Measurements from ENCODE around the gene SLC5A8. TPM values are rescaled to one million over a fixed set of nuclear protein-coding genes. Genes with fewer than 3 reads are reported as not detected.

SLC5A8 gene, protein sequence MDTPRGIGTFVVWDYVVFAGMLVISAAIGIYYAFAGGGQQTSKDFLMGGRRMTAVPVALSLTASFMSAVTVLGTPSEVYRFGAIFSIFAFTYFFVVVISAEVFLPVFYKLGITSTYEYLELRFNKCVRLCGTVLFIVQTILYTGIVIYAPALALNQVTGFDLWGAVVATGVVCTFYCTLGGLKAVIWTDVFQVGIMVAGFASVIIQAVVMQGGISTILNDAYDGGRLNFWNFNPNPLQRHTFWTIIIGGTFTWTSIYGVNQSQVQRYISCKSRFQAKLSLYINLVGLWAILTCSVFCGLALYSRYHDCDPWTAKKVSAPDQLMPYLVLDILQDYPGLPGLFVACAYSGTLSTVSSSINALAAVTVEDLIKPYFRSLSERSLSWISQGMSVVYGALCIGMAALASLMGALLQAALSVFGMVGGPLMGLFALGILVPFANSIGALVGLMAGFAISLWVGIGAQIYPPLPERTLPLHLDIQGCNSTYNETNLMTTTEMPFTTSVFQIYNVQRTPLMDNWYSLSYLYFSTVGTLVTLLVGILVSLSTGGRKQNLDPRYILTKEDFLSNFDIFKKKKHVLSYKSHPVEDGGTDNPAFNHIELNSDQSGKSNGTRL
- total RNA-seq = not detected
- long read RNA-seq, donor 1 = 0 reads
- long read RNA-seq, donor 2 = 0 reads

DNA sequence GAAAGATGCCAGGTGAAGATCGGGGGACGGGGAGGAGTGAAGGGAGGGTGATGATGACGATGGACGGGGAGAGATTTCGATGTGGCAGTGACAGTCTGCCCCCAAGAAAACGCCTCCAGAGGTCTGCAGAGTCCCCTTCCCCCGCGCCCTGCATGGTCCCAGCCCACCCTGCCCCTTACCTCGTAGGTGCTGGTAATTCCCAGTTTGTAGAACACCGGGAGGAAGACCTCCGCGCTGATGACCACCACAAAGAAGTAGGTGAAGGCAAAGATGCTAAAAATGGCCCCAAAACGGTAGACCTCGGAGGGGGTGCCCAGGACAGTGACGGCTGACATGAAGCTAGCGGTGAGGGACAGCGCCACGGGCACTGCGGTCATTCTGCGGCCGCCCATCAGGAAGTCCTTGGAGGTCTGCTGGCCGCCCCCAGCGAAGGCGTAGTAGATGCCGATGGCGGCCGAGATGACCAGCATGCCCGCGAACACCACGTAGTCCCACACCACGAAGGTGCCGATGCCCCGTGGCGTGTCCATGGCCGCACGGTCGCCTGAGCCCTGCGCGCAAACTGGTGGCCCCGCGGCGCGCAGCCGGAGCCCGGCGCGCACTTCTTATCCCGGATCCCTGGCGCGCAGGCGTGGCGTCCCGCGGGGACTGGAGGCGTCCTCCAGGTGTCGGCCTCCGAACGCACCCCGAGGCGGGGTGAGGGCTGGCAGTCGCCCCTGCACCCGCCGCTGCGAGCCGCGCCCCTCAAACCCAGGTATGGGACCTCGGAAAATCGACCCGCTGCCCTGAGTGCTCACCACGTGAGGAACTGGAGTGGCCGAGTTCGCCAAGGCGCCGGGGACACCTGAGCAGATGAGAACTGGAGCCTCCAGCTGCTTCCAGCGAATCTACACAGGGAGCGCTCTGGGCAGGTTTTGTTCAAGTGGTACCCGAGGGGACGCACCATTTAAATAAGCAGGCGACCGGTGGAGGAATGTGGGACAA, at the start of gene SLC5A8:
TSS of gene SLC5A8 (minus strand) at position 920 of the 984 bp plus-strand sequence. CDS start at position 530, 390 bp downstream.
- peak; percentile 78 for DNase-seq (ENCODE audit: low spot score)
- intact Hi-C loops (cut with DNase I) = no loop called here

DNA sequence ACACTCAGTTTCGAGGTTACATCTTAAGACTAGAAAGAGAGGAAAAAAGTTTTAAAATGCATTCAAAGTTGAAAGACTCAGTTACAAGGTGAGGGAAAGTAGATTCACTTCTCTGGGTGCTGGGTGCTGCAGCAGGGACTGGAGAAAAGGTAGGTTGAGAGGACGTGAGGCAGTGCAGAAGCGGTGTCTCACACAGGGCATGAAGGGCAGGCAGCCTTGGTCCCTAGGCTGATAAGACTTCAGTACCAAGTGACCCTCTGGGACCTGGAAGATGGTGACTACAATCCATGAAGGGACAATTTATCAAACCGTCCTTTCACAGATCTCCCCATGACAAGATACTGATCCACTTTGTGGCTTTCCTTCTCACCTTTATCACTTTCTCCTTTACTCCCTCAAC, 47.3 kb upstream of the SLC5A8 start:
- DNase-seq (ENCODE audit: low spot score) = no peak
- intact Hi-C loops (cut with DNase I) = no loop called here

DNA sequence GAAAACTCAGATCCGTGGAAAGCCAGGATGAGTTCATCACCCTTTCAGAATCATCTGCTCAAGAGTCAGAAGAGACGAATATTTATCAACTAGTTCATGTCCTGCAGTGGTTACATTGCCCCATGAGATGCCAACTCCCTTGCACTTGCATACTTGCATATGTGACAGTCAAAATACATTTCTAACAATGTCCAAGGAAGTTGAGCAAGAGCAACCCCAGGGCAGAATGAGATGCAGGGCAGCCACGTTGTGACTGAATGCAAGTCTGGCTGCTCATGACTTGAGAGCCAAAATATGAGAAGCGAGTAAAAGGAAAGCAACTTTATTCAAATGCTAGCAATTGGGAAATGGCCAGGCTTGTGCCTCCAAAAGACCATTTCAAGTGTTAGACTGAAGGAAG, 46.2 kb upstream of the SLC5A8 start:
- no peak for DNase-seq (ENCODE audit: low spot score)
- intact Hi-C loops (cut with DNase I) = no loop called here

DNA sequence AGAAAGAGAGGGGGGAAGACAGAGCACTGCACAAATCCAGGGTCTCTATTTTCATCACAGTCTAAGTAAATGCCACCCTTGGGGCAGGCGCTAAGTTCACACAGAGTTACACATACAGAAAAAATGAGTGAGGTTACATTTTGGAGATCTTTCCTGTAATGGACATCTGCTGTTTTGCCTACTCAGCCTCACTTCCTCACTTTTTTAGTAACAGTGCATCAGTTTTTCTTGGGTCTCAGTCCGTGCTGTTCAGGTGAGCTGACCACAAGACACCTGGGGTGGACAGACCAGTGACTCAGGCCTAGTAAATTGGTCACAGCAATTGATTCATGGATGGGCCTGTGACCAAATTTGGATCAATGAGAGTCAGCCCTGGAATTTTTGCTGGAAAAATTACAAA, 33.6 kb upstream of the SLC5A8 start:
- DNase-seq (ENCODE audit: low spot score) = no peak
- intact Hi-C loops (cut with DNase I) = no loop called here

DNA sequence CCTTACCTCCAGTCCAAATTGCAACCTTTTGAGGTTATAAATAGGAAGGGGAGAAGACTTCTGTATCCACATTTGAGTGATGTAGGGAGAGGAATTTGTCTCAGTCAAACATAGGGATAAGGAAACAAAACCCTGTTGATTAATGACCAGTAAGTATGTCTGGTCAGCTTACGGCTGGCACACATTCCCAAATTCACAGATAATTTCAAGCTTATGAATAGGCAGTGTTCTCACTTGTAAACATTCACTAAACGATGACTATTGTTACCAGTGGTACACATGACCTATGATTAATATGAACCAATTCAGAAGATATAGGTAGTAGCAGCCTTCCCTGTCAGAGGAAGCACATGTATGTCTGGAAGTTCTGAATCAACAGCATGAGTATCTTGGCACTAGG, 33.0 kb upstream of the SLC5A8 start:
- no peak for DNase-seq (ENCODE audit: low spot score)
- intact Hi-C loops (cut with DNase I) = no loop called here

DNA sequence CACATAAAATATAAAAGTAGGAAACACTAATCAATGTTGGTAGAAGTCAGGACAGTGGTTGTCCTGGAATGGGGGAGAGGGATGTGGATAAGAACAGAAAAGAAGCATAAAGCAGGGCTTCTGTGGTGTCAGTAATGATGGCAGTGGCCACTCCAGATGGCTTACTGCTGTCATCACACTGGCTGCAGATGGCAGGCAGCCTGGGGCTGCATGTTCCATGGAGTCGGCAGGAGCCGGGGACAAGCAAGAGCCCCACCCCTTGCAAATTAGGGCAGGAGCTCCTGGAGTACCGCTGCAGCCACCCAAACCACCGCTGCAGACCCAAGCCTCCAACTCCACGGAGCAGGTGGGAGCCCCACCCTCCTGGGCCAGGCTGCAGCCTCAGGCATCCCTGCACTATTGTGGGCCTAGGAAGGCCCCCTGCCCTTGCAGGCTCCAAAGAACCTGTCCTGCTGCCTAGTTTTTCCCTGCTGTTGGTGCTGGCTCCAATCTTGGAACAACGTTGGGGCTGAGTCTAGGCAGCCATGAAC, 28.8 kb upstream of the SLC5A8 start:
- intact Hi-C loops (cut with DNase I) = no loop called here
- DNase-seq (ENCODE audit: low spot score) = no peak

DNA sequence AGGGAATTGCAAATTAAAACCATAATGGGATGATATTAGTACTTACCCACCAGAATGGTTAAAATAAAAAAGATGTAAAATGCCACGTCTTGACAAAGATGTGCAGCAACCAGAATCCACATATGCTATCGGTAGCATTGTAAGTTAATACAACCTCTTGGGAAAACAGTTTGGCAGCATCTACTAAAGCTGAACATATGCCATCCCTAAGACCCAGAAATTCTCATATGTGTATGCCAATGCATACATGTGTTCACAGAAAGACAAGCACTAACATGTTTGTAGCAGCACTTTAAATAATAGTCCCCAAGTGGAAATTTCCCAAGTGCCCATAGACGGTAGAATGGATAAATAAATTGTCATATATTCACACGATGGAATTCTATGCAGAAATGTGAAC, 28.3 kb upstream of the SLC5A8 start:
- intact Hi-C loops (cut with DNase I) = no loop called here
- DNase-seq (ENCODE audit: low spot score) = no peak

DNA sequence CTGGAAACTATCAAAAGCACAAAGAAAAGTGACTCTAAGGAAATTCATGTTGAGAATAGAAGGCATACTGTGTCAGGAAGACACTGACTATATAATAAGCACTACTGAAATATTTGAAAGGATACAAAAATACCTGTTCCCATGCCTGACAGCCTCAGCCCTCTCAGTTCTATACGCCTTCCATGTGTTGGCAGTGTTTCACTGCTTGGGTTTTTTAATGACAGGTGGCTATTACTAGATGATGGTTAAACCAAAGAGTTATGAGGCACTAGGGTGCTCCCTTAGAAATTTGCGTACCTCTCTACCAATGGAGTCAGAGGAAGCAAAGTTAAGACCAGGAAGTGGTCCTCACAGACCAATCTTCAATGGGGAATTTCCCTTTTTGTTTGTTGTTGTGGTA, 25.6 kb upstream of the SLC5A8 start:
- DNase-seq (ENCODE audit: low spot score) = no peak
- intact Hi-C loops (cut with DNase I) = no loop called here

DNA sequence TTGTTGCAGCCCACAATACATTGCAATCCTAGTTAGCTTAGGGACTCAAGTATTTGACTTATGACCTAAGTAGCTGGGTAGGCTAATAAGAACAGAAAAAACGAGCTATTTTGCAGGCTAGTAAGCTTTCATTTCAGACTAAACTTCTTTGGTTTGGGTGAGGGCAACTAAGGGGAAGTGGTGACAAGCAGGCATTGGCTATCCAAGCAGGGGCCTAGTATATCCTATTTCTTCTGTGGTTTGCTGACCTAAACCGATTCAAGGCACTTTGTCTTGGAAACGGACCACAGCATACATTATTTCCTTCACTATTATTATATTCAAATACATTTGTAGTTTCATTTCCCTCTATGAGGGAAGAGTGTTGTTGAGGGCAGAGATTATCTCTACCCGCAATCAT, 21.6 kb upstream of the SLC5A8 start:
- intact Hi-C loops (cut with DNase I) = no loop called here
- DNase-seq (ENCODE audit: low spot score) = no peak

DNA sequence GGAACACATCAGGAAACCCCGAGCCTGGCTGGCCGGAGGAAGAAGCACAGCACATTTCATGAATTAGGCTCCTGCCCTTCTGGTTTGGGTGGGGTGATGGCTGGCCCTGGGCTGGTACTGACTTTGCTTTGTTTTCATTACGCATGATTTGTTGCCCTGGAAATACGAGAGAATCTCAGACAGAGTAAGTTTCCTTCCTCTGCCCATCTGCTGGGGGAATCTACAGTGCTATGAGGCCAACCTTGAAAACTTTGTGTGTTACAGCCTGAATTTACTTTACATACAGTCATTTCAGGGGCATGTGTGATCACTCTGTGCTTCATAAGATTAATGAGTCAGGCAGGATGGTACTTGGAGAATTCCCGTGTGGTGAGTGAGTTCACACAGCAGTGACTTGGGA, 20.5 kb upstream of the SLC5A8 start:
- no peak for DNase-seq (ENCODE audit: low spot score)
- intact Hi-C loops (cut with DNase I) = no loop called here

DNA sequence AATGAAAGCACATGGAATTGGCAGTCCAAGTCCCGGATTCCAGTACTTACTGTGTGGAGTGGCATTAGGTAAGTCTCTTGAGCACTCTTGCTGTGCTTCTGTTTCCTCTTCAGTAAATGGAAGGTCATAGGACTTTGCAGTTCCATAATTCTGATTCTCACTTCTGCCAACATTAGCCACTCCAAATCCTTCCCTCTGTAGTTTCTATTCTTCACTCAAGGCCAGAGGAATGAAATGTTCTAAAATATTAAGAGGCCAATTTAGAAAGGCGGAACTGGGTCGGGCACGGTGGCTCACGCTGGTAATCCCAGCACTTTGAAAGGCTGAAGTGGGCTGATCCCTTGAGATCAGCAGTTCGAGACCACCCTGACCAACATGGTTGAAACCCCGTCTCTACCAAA, 19.8 kb upstream of the SLC5A8 start:
- DNase-seq (ENCODE audit: low spot score) = no peak
- intact Hi-C loops (cut with DNase I) = no loop called here

DNA sequence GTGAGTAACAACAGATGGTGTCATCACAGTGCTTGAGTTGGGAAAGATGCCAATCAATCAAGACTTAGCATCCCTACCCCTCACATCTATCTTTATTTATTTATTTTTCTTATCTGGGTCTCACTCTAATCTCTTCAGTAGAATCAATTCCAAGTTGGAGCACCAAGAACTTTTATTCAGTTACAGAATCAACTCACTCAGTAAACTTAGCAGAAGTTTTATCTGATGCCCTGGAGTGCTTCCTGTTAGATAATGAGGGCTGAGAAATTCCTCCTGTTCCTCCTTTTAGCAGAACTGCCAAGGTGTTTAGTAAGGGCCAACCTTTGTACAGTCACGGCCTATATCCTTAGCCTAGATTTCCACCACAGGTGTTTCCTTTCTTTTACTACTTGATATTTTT, 11.3 kb upstream of the SLC5A8 start:
- intact Hi-C loops (cut with DNase I) = no loop called here
- no peak for DNase-seq (ENCODE audit: low spot score)

DNA sequence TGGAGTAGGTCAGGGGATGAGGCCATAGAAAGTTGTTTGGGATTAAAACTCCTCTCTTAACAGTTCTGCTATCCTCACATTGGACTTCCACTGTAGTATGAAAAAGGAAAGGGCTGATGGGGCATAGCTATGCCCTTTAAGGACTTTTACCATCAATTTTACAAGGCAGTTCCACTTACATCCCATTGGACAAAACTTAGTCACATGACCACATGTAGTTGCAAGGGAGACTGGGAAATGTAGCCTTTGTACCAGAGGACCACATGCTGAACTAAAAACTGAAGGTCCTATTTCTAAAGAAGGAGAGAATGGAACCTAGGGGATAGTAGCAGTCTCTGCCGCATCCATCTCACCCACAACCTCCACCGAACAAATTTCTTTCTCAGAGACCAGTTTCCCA, 6.8 kb upstream of the SLC5A8 start:
- intact Hi-C loops (cut with DNase I) = no loop called here
- no peak for DNase-seq (ENCODE audit: low spot score)

DNA sequence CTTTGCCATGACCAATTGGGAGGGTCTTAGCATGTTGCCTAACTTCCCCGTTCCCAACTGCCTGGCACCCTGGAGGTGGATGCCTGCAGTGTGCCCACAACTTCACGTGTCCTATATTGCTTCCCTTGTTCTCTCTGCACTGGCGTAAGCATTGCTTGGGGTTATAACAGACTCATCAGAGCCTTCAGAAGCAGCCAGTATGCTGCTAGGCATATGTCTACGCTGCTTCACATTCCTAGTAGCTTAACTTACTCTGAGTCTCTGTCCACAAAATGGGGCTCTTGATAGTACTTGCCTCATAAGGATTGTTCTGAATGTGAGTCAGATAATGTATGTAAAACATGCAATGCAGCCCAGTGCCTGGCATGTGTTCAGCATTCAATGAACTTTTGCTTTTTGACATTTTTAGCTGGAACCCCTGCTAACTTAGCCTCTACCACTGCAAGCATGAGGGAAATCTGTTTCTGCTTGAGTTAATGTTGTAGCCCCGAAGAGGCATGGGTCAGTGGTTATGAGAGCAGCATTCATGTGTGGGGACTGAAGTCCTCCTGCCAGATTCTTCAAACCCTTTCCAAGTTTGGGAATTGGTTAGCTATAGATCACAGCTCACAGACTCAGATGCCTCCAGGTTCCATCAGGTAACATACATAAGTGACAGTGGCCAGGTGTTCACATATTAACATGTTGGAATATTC, 2.8 kb downstream of the SLC5A8 start:
- no peak for DNase-seq (ENCODE audit: low spot score)
- intact Hi-C loops (cut with DNase I) = no loop called here

DNA sequence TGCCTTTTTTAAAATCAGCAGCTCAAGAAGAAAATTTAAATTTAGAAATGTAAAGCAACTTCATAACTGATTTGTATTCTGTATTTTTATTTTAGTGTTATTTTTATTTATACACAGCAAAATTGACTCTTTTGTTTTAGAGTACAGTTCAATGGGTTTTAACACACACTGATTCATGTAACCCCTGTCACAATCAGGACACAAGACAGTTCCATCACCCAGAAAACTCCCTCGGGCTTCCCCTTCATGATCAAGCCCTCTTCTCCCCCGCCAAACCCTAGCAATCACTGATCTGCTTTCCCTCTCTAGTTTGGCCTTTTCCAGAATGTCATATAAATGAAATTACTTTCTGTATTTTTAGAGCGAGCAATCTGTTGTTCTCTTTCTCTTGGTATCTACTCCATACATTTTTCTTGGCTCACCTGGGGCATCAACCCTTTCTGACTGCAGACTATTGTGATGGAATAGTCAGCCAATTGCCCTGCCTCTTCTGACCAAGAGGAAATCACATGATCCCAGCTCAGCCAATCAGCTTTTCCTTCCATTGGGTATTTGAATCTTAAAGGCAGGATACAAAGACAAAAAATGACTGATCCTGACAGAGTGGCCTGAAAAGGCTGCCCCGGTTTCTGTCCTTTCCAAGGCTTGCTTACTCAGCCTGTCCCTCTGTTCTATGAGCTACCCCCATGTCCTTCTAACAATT, 5.3 kb downstream of the SLC5A8 start:
- no peak for DNase-seq (ENCODE audit: low spot score)
- intact Hi-C loops (cut with DNase I) = no loop called here

DNA sequence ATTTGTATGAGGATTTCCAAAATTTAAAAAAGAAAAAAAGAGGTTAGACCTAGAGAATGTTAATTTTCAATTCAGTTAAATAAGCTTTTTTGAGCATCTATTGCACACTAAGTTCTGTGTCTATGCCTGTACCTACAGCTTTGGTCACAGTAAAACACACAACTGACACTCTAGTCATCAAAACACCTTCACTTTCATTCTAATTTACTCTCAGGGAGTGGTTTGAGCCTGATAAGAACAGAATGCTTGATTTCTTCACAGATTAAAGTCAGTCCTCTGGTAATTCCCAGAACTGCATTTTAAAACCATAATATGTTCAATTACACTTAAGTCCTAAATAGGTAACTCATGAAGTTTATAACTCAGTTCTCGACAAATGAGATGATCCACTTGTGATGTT, 9.2 kb downstream of the SLC5A8 start:
- no peak for DNase-seq (ENCODE audit: low spot score)
- intact Hi-C loops (cut with DNase I) = no loop called here

DNA sequence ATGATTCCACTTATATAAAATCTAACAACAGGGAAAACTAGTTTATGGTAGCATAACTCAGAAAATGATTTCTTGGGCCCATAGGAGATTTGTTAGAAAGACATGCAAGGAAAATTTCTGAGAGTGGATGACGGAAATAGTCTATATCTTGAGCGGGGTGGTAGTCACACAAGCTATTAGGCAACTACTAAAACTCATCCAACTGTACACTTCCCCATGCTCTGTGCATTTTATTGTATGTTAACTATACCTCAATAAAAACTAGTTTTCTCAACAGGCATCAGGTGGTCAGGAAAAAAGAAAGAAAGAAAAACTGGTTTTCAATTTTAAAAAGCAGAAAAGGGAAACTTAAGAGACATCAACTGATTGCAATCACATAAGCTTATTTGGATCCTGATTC, 9.9 kb downstream of the SLC5A8 start:
- no peak for DNase-seq (ENCODE audit: low spot score)
- intact Hi-C loops (cut with DNase I) = no loop called here

DNA sequence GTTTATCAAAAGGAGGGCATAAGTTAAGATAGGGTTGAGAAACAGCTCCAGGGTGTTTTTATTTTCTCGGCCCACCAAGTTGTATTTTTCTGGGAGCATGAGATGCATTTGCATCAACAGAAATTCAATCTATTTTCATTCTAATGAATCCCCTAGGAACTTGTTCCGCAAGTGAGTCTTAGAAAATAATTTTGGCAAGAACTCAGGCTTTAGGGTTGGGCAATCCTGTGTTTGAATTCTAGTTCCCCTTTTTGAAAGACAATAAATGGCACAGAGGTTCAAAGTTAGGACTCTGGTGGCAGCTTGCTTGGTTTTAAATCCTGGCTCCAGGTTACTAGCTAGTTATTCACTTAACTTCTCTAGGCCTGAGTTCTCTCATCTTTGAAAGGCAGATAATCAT, 23.7 kb downstream of the SLC5A8 start:
- intact Hi-C loops (cut with DNase I) = no loop called here
- DNase-seq (ENCODE audit: low spot score) = no peak

DNA sequence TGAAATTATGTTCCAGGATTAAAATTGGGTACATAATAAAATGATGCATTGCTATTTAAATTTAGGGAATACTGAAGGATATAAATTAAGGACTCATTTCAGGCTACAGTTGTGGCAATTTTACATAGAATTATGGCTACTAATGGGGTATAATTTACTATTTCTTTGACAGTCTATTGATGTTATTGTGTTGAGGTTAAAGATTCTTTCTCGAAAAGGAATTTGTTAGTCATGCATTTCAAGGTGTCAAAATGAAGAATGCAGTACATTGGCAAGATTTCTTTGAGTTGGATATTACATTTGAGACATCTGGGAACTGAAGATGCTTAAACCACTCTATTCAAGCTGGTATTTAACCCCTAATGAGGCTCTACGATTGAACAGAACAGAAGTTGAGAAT, 28.3 kb downstream of the SLC5A8 start:
- DNase-seq (ENCODE audit: low spot score) = no peak
- intact Hi-C loops (cut with DNase I) = no loop called here

Measured in posterior vena cava (tissue), 2 donors.